HCT116 (cell line): Measurements from ENCODE around the gene NRXN2.

Experiments
- EZH2 ChIP-seq: fragments of 200-600 bp; sonication (generic); IDR thresholded peaks from 2 replicates; pipeline ENCODE4 v1.6.1; 2017; ENCODE audit warnings: antibody characterized with exemption, mixed run types
- SIN3A ChIP-seq: IDR thresholded peaks from 2 replicates; pipeline ENCODE4 v1.6.1; 2012; ENCODE audit warnings: low read depth
- ZNF274 ChIP-seq: fragments of 200-500 bp; sonication (Bioruptor generic); IDR thresholded peaks from 2 replicates; pipeline ENCODE4 v1.6.1; 2014; ENCODE audit warnings: mild to moderate bottlenecking, low read depth, low read length, inconsistent platforms

DNA sequence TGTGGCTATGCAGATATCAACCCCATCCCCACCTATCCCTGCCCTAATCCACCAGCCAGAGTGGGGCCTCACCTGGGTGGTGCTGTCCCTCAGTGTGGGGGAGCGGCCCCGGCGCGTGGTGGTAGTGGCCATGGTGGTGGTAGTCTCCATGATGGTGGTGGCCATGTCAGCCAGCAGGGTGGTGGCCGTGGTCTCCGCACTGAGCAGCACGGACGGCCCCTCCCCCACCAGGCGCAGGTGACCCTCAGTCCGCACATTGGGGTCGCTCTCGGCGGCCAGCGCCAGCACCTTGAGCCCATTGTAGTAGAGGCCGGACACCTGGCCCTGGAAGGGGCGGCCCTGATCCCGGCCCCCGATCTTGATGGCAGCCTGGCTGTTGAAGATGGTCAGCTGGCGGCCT lies 100.3 kb downstream of the NRXN2 start:
- TF ChIP-seq EZH2 (no peak), ZNF274 (no peak), SIN3A (no peak)
